Measurements from ENCODE around the gene COL24A1. TPM values are rescaled to one million over a fixed set of nuclear protein-coding genes. Genes with fewer than 3 reads are reported as not detected.

Gene COL24A1
- total and polyA plus RNA-seq, 2 donors (not counting 3 experiments of a cell fraction or from before 2014, with no cell fraction given): 0.03 TPM; not detected in 1

DNA sequence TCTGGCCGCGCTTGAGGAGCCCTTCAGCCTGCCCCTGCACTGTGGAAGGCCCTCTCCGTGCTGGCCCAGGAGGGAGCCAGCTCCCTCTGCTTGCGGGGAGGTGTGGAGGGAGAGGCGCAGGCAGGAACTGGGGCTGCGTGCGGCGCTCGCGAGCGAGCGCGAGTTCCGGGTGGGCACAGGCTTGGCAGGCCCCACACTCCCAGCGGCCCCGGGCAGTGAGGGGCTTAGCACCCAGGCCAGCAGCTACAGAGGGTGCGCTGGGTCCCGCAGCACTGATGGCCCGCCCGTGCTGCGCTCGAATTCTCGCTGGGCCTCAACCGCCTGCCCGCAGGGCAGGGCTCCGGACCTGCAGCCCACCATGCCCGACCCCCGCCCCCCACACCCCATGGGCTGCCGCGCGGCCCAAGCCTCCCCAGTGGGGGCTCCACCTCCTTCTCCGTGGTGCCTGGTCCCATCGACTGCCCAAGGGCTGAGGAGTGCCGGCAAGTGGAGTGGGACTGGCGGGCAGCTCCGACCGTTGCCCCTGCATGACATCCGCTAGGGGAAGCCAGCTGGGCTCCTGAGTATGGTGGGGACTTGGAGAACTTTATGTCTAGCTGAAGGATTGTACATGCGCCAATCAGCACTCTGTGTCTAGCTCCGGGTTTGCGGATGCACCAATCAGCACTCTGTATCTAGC lies 46.0 kb downstream of the COL24A1 start:
- ChIA-PET POLR2A (no interaction called here), CTCF (interaction anchor here (1.5 kb wide), 1 partner anchor 9 kb away, joined by 4 read pairs; no protein-coding TSS in a partner anchor)
- intact Hi-C loops (cut with micrococcal nuclease): no loop called here

More for the DNA sequence above, 46.0 kb downstream of the COL24A1 start:
- no peak for FAIRE-seq
- Histone ChIP-seq H4K20me1 (replicated peaks; ENCODE audit: control insufficient read depth, extremely low read depth, insufficient read depth, low read length) (no peaks in the 10 kb centered on the region), H3K4me2 (ENCODE audit: insufficient read depth, low read length) (no peak overlapping the region), H3K27me3 (ENCODE audit: control insufficient read depth in 2 of 2, insufficient read depth in 2 of 2, low read length in 2 of 2) (peaks cover 0 to 2% of the 10 kb centered on the region in 2 experiments), H3K4me1 (ENCODE audit: control insufficient read depth, extremely low read depth, insufficient read depth, low read length) (no peaks in the 10 kb centered on the region), H3K9ac (replicated peaks; ENCODE audit: extremely low read depth, insufficient read depth, low read length) (no peak overlapping the region), H2AFZ (ENCODE audit: low read depth, low read length) (no peak overlapping the region), H3K9me1 (replicated peaks; ENCODE audit: control insufficient read depth, extremely low read depth, insufficient read depth, low read length) (no peaks in the 10 kb centered on the region), H3K9me3 (replicated peaks; ENCODE audit: control insufficient read depth, insufficient read depth, low read length) (no peaks in the 10 kb centered on the region), H3K36me3 (ENCODE audit: control insufficient read depth in 2 of 2, extremely low read depth in 1 of 2, insufficient read depth in 2 of 2, low read length in 2 of 2) (no peaks in the 10 kb centered on the region), H3K27ac (ENCODE audit: insufficient read depth, low read depth, low read length) (no peak overlapping the region), H3K4me3 (replicated peaks in 1 of 3; ENCODE audit: insufficient read depth in 1 of 3, low read depth in 1 of 3, low read length in 3 of 3) (no peak overlapping the region), H3K79me2 (ENCODE audit: control insufficient read depth, insufficient read depth, low read length) (no peaks in the 10 kb centered on the region)
- dilution Hi-C loops (cut with MboI; ENCODE audit: extremely low pct_ligation_motif_present, low sequenced_read_pairs): no loop called here
- no peak for DNase-seq (ENCODE audit: low read depth, low spot score)
- BruUV-seq (replicated peaks): no TSS peak
- TF ChIP-seq EZH2 (IDR thresholded peaks at IDR 0.05; ENCODE audit: borderline replicate concordance, low read depth, low read length, severe bottlenecking) (no peak), GATA2 (IDR thresholded peaks at IDR 0.05; ENCODE audit: insufficient read depth, insufficient read length, low read depth, low read length) (no peak), POLR2AphosphoS5 (IDR thresholded peaks at IDR 0.05; ENCODE audit: insufficient read depth, low read depth, low read length) (no peak), JUN (IDR thresholded peaks at IDR 0.05; ENCODE audit: borderline replicate concordance, insufficient read depth, insufficient read length, low read depth) (no peak), FOS (IDR thresholded peaks at IDR 0.05; ENCODE audit: borderline replicate concordance, insufficient read depth, low read length) (no peak), MYC (IDR thresholded peaks at IDR 0.05; ENCODE audit: low read depth, low read length) (no peak), POLR2A (IDR thresholded peaks at IDR 0.05; ENCODE audit: low read depth, low read length) (no peak)
- TF ChIP-seq, protein P1, sequence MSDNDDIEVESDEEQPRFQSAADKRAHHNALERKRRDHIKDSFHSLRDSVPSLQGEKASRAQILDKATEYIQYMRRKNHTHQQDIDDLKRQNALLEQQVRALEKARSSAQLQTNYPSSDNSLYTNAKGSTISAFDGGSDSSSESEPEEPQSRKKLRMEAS (IDR thresholded peaks at IDR 0.05; ENCODE audit: insufficient read depth, insufficient read length): no peak
- TF ChIP-seq, protein P2, sequence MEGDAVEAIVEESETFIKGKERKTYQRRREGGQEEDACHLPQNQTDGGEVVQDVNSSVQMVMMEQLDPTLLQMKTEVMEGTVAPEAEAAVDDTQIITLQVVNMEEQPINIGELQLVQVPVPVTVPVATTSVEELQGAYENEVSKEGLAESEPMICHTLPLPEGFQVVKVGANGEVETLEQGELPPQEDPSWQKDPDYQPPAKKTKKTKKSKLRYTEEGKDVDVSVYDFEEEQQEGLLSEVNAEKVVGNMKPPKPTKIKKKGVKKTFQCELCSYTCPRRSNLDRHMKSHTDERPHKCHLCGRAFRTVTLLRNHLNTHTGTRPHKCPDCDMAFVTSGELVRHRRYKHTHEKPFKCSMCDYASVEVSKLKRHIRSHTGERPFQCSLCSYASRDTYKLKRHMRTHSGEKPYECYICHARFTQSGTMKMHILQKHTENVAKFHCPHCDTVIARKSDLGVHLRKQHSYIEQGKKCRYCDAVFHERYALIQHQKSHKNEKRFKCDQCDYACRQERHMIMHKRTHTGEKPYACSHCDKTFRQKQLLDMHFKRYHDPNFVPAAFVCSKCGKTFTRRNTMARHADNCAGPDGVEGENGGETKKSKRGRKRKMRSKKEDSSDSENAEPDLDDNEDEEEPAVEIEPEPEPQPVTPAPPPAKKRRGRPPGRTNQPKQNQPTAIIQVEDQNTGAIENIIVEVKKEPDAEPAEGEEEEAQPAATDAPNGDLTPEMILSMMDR (IDR thresholded peaks at IDR 0.05; ENCODE audit: extremely low read depth in 1 of 2, insufficient read depth in 1 of 2, low read depth in 1 of 2, low read length in 2 of 2): no peak

Measured in endothelial cell of umbilical vein (primary cell).